IPS-18a (cell line): ENCODE data around the gene PSEN1.
"Not testable (repeated sequence)": the region's sequence is repeated elsewhere in the genome, so short reads cannot be mapped to it uniquely, and the experiment has no call there.

Experiments
- H3K27ac ChIP-seq: one replicate; pipeline ENCODE4 v1.5.1; 2013; ENCODE audit warnings: low read length
- H3K27me3 ChIP-seq: one replicate; pipeline ENCODE4 v1.6.1; 2013; ENCODE audit warnings: mild to moderate bottlenecking, low read length; ENCODE audit not compliant: control insufficient read depth, insufficient read depth
- H3K36me3 ChIP-seq: one replicate; pipeline ENCODE4 v1.6.1; 2013; ENCODE audit warnings: low read depth, low read length; ENCODE audit not compliant: control insufficient read depth
- H3K4me1 ChIP-seq: one replicate; pipeline ENCODE4 v1.6.1; 2013; ENCODE audit warnings: low read depth, low read length; ENCODE audit not compliant: control insufficient read depth
- H3K4me3 ChIP-seq: one replicate; pipeline ENCODE4 v1.5.1; 2013; ENCODE audit warnings: low read length
- H3K9ac ChIP-seq: one replicate; pipeline ENCODE4 v1.6.1; 2013; ENCODE audit warnings: mild to moderate bottlenecking, low read length, moderate library complexity
- H3K9me3 ChIP-seq: one replicate; pipeline ENCODE4 v1.6.1; 2013; ENCODE audit warnings: low read depth, low read length; ENCODE audit not compliant: control insufficient read depth

The PSEN1 gene

GRCh38 chr14:73191441-73191840 is 55.1 kb downstream of the PSEN1 start:
- Histone ChIP-seq H3K4me1 (no peaks in the 10 kb centered on the region), H3K9me3 (no peaks in the 10 kb centered on the region), H3K9ac (no peak overlapping the region), H3K27me3 (no peaks in the 10 kb centered on the region), H3K4me3 (no peak overlapping the region), H3K36me3 (peaks cover 21% of the 10 kb centered on the region), H3K27ac (no peak overlapping the region)

GRCh38 chr14:73194306-73194705 is 58.0 kb downstream of the PSEN1 start:
- Histone ChIP-seq H3K36me3 (peaks cover 17% of the 10 kb centered on the region), H3K4me1 (peaks cover 10% of the 10 kb centered on the region)
- H3K9me3 ChIP-seq, H3K27me3 ChIP-seq, H3K27ac ChIP-seq, H3K4me3 ChIP-seq, H3K9ac ChIP-seq: not testable (repeated sequence)

- H3K4me1 ChIP-seq = peaks cover 10% of the 10 kb centered on the region
- no peaks in the 10 kb centered on the region for H3K9me3 ChIP-seq
- H3K27ac ChIP-seq = no peak overlapping the region
- H3K27me3 ChIP-seq = no peaks in the 10 kb centered on the region
- H3K36me3 ChIP-seq = peaks cover 14% of the 10 kb centered on the region
- no peak overlapping the region for H3K9ac ChIP-seq
- H3K4me3 ChIP-seq = no peak overlapping the region
These were observed 61.9 kb downstream of the PSEN1 start for GRCh38 chr14:73198253-73198652.

- H3K4me1 ChIP-seq = peaks cover 6% of the 10 kb centered on the region
- no peak overlapping the region for H3K4me3 ChIP-seq
- H3K9ac ChIP-seq = no peak overlapping the region
- no peak overlapping the region for H3K27ac ChIP-seq
- H3K36me3 ChIP-seq = peaks cover 24% of the 10 kb centered on the region
- no peaks in the 10 kb centered on the region for H3K27me3 ChIP-seq
- no peaks in the 10 kb centered on the region for H3K9me3 ChIP-seq
These were observed 67.2 kb downstream of the PSEN1 start for GRCh38 chr14:73203527-73203926.

GRCh38 chr14:73207615-73208014 is 71.3 kb downstream of the PSEN1 start:
- peaks cover 29% of the 10 kb centered on the region for H3K36me3 ChIP-seq
- no peak overlapping the region for H3K4me3 ChIP-seq
- no peak overlapping the region for H3K27ac ChIP-seq
- H3K9me3 ChIP-seq = no peaks in the 10 kb centered on the region
- no peak overlapping the region for H3K9ac ChIP-seq
- H3K4me1 ChIP-seq = no peaks in the 10 kb centered on the region
- H3K27me3 ChIP-seq = no peaks in the 10 kb centered on the region

GRCh38 chr14:73208390-73208789 is 72.1 kb downstream of the PSEN1 start:
- no peaks in the 10 kb centered on the region for H3K4me1 ChIP-seq
- no peak overlapping the region for H3K4me3 ChIP-seq
- peaks cover 35% of the 10 kb centered on the region for H3K36me3 ChIP-seq
- no peak overlapping the region for H3K27ac ChIP-seq
- no peak overlapping the region for H3K9ac ChIP-seq
- H3K27me3 ChIP-seq = no peaks in the 10 kb centered on the region
- no peaks in the 10 kb centered on the region for H3K9me3 ChIP-seq

GRCh38 chr14:73208846-73209245 is 72.5 kb downstream of the PSEN1 start:
- Histone ChIP-seq H3K4me3 (no peak overlapping the region), H3K36me3 (peaks cover 39% of the 10 kb centered on the region), H3K27ac (no peak overlapping the region), H3K4me1 (no peaks in the 10 kb centered on the region), H3K27me3 (no peaks in the 10 kb centered on the region), H3K9me3 (no peaks in the 10 kb centered on the region), H3K9ac (no peak overlapping the region)

- Histone ChIP-seq H3K27me3 (no peaks in the 10 kb centered on the region), H3K9me3 (no peaks in the 10 kb centered on the region), H3K4me3 (no peak overlapping the region), H3K9ac (no peak overlapping the region), H3K4me1 (no peaks in the 10 kb centered on the region), H3K27ac (no peak overlapping the region), H3K36me3 (peaks cover 39% of the 10 kb centered on the region)
These were observed 73.6 kb downstream of the PSEN1 start for GRCh38 chr14:73209953-73210352.

- no peak overlapping the region for H3K9ac ChIP-seq
- no peaks in the 10 kb centered on the region for H3K9me3 ChIP-seq
- no peaks in the 10 kb centered on the region for H3K27me3 ChIP-seq
- H3K4me1 ChIP-seq = no peaks in the 10 kb centered on the region
- peaks cover 34% of the 10 kb centered on the region for H3K36me3 ChIP-seq
- H3K4me3 ChIP-seq = no peak overlapping the region
- no peak overlapping the region for H3K27ac ChIP-seq
These were observed 75.1 kb downstream of the PSEN1 start for GRCh38 chr14:73211251-73212040.

GRCh38 chr14:73216030-73216429 is 79.7 kb downstream of the PSEN1 start:
- Histone ChIP-seq H3K9ac (no peak overlapping the region), H3K9me3 (no peaks in the 10 kb centered on the region), H3K4me3 (no peak overlapping the region), H3K27me3 (no peaks in the 10 kb centered on the region), H3K27ac (no peak overlapping the region), H3K36me3 (peaks cover 32% of the 10 kb centered on the region), H3K4me1 (no peaks in the 10 kb centered on the region)

GRCh38 chr14:73217411-73217810 is 81.1 kb downstream of the PSEN1 start:
- no peaks in the 10 kb centered on the region for H3K27me3 ChIP-seq
- peaks cover 3% of the 10 kb centered on the region for H3K4me1 ChIP-seq
- H3K4me3 ChIP-seq = no peak overlapping the region
- no peak overlapping the region for H3K27ac ChIP-seq
- peaks cover 31% of the 10 kb centered on the region for H3K36me3 ChIP-seq
- no peaks in the 10 kb centered on the region for H3K9me3 ChIP-seq
- no peak overlapping the region for H3K9ac ChIP-seq

- Histone ChIP-seq H3K36me3 (peaks cover 19% of the 10 kb centered on the region), H3K27ac (no peak overlapping the region), H3K4me3 (no peak overlapping the region), H3K9me3 (no peaks in the 10 kb centered on the region), H3K4me1 (peaks cover 13% of the 10 kb centered on the region), H3K9ac (no peak overlapping the region), H3K27me3 (no peaks in the 10 kb centered on the region)
These were observed 83.8 kb downstream of the PSEN1 start for GRCh38 chr14:73220061-73220460.
